NCI-H2171 (cell line): ENCODE results near the gene PGM3.

Source experiments
- DNase-seq: peaks from one replicate; lab custom pipeline; 2025; lab: John Stamatoyannopoulos, UW

Gene PGM3

DNA sequence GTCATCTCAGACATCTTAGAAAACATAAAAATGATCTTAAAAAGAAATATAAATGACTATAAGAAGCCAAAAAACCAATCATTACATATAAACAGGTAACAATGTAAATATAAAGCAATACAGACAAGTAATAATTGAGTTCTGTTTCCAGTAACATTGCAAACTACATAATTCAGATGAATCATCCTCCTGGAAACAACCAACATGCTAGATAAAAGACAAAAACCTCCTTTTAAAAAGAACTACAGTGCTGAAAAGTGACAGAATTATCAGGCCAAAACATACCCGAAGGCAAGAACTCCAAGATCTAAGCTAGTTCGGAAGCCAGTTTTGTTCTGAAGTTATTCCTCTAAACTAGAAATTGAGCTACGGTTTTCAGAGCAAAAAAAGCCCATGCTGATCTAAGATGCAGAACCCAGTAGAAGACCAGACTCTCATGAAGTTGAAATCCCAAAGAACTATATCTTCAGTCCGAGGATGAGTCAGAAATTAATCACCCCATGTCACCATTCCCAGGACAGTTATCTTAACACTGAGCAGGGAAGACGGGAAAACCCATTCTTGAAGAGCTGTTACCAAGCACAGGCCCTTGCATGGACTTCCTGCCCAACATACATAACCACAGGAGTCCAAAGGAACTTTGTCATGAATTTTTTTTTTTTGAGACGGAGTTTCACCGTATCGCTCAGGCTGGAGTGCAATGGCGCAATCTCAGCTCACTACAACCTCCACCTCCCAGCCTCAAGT lies 9.8 kb downstream of the PGM3 start:
- no peak for DNase-seq

DNA sequence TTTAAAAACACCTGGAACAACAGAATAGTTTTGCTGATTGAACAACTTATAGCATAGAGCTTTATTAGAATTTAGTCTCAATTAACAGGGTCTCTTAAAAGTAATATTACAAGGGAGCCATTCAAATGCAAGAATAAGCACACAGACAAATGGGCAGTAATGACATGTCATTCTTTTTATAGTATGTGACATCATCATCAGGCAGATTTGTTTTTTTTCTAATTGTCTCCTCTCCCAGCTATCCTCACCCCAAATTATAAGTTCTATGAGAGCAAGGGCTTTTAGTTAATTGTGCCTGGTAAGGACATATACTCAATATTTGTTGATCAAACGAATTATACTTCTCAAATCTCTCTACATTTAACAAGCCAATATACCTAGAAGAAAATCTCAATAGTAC lies 11.0 kb downstream of the PGM3 start:
- no peak for DNase-seq

DNA sequence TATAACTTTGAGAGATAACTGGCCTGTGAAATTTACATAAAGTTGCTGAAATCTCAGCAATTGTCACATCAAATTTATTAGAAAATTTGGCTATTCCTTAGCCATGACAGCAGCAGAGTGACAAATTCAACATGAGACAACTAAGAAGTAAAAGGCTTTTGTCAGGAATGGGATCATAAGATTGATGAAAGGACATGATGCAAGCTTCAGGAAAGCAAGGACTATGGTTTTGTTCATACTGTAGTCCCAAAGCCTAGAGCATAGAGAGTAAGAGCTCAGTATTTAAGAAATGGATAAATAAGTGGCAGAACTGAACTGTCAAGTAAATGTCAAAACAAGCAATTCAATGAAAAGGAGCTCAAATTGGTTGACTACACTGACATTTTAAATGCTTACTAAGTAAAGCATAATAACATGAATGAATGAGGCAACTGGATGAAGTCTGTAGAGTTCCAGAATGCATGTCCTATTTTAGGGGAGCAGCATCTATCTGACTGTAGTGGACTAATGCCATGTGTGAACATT lies 12.6 kb downstream of the PGM3 start:
- DNase-seq, result no peak

DNA sequence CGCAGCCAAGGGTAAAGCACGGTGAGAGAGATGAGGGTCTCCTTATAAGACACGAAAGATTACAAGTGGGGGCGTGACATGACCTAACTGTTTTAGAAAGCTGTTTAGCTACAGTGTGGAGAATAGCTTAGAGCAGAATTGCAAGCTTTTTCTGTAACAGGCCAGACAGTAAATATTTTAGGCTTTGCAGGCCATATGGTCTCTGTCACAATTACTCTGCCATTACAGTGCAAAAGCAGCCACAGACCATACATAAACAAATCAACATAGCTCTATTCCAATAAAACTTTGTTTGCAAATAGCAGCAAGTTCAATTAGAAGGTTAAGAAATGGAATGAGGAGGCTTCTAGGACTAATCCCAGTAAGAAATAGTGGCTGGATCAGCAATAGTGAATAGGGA lies 16.8 kb downstream of the PGM3 start:
- DNase-seq, result no peak

DNA sequence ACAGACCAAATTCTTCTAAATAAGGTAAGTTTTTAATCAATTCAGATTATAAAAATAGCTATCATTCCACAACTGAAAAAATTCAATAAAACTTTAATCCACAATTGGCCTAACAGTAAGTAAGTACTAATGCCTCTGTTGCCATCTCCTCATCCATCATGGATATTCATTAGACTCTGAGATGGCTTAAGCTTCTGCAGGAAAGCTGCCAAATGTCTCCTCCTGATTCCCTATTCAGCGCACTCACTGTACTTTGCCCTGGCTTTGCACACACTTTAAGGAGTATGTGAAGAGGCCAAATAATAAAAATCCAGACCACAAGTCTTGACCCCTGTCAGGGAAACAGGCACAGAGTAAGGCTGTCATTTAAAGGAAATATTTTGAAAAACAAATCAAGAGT lies 23.6 kb downstream of the PGM3 start:
- DNase-seq, result no peak

DNA sequence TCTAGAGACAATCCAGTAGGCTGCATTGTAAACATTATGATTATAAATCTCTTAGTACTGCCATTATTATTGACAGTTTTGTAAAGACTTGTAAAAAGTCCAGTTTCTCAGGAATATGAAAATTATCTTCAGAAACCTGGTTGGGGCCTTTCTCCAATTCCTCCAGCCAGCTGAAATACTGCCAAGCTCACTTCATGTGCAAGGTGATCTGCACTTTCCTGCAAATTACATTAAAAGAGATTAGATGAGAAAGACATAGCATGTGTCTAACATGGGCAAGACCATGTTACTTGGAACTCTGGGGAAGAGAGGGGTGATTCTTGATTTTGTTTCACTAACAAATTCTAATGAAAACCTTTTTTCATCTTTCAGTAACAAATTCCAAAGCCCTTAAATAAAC lies 24.0 kb downstream of the PGM3 start:
- no peak for DNase-seq

DNA sequence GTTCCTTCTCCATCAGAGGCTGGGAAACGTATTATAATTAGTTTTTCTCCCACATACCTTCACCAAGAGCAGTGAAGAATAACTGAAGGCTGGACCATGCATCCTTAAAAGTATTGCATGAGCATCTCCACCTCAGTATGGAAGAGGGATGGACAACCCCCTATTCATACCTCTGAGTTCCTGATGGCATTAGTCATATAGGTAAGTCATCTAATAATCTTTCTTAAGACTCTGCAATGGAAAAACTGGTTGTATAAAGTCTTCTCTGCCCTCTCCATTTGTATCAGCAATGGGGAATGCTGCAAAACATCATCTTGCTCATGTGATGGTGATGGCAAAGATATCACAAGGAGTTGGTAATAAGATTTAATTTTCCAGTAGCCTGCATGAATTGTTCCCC lies 24.5 kb downstream of the PGM3 start:
- no peak for DNase-seq

DNA sequence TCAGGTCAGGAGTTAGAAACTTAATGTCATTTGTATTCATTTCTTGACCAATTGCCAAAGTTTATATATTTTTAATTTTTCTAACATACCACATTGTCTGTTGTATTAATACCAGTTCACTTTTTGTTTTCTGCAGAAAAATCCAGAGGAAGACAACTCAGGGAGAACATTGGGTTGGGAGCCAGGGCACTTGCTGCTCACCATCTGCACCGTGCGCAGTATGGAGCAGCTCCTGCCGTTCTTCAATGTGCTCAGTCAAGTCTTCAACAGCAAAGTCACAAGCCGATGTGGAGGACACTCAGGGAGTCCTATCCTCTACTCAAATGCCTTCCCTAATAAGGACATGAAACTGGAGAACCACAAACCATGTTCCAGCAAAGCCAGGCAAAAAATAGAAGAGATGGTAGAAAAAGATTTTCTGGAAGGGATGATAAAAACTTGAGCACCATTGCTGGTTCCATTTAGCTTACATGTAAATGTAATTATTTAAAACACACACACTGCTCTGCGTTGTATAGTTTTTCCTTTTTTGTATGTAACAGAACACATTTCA lies 25.3 kb downstream of the PGM3 start:
- no peak for DNase-seq

DNA sequence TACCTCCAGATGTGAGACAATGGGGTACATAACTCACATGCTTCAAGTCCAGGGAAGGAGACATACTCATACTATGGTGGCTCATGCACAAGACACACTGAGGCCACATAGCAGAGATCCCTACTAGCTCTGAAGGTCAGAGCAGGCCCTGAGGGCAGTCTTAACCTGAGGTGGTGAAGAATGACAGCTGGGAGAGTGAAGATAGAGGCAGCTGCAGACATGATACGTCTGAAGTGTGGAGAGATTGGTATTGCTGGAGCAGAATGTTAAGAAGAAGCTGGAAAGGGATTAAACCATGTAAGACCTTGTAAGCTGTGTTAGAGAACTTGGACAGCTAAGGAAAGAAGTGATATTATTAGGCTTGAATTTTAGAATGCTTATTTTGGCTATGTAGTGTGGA lies 32.9 kb downstream of the PGM3 start:
- DNase-seq, result no peak

DNA sequence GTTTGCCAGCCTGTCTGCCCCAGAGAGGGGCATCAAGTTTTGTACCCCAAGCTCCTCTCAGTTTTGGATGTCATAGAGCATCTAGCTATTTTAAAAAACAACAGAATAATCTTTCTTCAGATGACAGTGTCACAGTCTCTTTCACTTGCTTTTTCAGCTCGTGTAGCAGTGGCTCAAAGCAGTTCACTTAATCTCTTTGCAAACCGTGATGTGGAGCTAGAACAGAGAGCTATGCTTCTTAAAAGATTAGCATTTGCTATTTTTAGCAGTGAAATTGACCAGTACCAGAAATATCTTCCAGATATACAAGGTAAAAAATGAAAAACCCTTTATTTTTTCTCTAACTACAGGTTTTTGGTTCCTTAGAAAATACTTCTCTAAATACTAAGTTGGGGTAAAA lies 37.3 kb downstream of the PGM3 start:
- DNase-seq, result no peak

DNA sequence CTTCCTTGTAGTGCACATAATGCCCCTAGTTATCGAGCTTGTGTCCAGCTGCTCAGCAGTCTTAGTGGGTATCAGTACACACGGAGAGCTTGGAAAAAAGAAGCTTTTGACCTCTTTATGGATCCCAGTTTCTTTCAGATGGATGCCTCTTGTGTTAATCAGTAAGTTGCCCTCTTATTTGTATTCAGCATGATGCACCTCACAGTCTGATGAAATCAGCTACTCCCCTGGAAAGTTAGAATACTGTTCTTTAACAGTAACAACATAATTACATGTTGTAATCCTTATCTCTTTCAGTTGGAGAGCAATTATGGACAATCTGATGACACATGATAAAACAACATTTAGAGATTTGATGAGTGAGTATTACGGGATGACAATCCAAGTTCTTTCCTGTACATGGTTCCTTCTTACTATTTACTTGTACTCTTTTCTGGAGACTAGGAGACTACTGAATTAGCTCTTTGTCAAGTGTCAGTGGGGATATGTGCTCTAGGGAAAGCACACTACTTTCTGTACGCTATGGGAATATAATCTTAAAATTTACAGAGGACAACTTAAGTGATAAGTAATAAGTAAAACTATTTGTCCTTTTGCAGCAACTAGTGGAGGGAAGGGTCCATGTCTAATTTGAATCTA lies 39.1 kb downstream of the PGM3 start:
- DNase-seq, result no peak

DNA sequence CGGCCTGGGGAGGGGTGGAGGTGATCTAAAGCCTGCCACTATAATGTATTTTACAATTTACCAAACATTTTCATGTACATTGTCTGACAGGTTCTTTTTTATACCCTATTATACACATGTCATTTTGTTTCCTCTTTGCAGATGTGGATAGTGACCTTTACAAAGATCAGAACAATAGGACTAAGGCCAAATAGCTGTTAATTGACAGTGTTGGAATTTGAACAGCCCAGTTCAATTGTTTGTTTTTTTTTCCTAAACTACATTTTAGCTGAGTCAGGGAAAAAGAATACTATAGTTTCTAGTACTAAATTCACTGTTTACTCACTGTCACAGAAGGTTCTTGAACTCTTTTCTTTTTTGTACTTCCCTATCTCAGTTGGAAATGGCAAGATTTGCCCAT lies 40.2 kb downstream of the PGM3 start:
- no peak for DNase-seq

DNA sequence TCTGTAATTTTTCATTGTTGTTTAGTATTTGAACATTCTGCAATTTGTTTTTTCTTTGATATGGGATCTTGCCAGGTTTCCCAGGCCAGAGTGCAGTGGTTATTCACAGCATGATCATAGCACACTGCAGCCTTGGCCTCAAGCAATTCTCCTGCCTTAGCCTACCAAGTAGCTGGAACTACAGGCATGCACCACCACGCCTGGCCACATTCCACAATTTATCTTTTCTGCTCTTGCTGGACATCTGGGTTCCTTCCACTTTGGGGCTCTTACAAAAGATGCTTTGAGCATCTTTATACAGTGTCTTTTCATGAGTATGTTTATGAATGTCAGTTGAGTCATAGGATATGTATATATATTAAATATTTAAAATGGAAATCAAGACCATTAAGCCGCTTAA lies 42.0 kb downstream of the PGM3 start:
- no peak for DNase-seq

DNA sequence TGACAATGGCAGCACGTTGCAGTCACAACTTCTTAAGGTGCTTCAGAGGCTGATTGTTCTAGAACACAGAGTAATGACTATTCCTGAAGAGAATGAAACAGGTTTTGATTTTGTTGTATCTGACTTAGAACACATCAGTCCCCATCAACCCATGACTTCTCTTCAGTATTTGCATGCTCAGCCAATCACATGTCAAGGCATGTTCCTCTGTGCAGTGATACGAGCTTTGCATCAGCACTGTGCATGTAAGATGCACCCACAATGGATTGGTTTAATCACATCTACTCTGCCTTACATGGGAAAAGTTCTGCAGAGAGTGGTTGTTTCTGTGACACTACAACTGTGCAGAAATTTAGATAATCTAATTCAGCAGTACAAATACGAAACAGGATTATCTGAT lies 54.3 kb downstream of the PGM3 start:
- DNase-seq, result no peak

DNA sequence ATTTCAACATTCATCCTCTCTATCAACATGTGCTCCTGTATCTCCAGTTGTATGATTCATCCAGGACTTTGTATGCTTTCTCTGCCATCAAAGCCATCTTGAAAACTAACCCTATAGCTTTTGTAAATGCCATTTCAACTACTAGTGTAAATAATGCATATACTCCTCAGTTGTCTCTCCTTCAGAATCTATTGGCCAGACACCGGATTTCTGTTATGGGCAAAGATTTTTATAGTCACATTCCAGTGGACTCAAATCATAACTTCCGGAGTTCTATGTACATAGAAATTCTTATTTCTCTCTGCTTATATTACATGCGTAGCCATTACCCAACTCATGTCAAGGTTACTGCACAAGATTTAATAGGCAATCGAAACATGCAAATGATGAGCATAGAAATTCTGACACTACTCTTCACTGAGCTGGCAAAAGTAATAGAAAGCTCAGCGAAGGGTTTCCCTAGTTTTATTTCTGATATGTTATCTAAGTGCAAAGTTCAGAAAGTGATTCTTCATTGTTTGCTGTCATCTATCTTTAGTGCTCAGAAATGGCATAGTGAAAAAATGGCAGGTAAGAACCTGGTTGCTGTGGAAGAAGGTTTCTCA lies 54.8 kb downstream of the PGM3 start:
- no peak for DNase-seq

DNA sequence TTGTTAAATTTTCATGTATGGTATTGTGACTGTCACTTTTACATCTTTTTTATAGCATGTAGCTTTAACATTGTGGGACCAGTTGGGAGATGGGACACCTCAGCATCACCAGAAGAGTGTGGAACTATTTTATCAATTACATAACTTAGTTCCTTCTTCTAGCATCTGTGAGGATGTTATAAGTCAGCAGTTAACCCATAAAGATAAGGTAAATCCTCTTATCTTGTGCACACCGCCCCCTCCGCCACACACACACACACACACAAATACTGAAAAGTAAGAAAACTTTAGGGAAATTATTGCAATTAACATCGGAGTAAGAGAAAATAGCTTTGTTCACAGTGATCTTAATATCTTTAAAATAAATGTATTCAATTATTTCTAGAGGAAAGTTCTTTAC lies 60.9 kb downstream of the PGM3 start:
- DNase-seq, result no peak

DNA sequence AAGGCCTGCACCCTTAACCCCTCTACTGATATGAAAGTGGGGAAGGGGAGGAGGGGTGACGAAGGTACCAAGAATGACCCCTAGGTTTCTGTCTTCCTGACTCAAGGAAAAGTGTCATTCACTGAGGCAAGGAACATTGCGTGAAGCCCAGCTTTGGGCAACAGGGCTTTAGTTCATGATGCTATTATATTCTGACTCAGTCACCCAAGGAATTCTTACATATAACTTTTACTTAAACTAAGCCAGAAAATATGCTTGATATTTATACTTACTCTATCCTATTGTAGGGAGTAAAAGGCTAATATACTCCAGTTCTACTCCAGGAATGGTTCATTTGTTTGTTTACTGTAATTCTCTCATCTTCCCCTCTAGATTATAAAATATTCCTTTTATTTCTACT lies 65.1 kb downstream of the PGM3 start:
- DNase-seq, result no peak

DNA sequence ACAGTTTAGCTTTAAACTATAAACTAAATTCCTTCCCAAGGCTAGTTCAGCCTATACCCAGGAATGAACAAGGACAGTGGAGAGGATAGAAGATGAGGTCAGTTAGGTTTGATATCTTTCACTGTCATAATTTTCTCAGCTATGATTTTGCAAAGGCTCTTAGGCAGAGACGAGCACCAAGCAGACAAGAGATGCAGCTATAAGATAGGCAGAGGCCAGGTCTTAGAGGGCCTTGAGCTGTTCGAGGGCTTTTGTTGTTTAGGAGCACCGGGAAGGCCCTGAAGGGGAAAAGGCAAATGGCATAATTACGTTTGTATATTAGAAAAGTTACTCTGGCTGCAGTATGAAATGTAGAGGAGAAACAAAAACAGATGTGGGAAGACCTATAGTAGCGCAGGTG lies 65.8 kb downstream of the PGM3 start:
- DNase-seq, result no peak

DNA sequence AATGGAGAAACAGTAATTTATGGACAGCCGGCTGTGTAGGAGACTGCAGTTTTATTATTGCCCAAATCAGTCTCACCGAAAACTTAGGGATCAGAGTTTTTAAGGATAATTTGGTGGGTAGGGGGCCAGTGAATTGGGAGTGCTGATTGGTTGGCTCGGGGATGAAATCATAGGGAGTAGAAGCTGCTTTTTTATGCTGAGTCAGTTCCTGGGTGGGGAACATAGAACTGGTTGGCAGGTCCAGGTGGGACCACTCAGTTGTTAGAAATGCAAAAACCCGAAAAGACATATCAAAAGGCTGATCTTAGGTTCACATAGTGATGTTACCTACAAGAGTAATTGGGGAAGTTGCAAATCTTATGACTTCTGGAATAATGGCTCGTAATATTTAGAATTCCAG lies 66.3 kb downstream of the PGM3 start:
- DNase-seq, result no peak

DNA sequence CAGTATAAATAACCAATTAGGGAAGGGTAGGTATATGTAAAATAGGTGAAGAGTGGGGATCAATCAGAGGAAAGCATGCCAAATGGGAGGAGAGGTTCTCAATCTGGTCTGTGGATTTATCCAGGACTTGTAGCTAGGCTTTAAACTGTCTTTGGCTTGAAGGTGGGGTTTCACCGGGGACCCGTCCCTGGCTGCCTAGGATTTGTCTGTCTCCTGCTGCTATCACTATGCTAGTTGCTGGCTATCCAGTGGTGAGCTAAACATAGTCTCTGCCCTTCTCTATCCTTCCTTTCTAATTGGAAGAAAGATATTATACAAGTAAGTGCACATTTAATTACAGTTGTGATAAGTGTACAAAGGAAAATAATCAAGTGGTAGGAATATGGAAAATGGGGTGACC lies 66.8 kb downstream of the PGM3 start:
- DNase-seq, result no peak

DNA sequence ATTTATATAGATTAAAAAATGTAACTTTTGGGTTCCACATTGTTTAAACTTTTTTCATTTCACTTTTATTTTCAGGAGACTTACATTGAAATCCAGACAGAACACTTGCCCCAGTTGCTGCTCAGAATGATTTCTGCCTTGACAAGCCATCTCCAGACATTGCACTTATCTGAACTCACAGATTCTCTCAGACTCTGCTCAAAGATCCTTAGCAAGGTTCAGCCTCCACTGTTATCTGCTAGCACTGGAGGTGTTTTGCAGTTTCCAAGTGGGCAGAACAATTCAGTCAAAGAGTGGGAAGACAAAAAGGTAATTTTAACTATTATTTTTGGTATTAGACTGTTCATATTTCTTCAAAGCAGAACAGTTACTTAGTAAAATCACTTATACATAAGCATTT lies 67.6 kb downstream of the PGM3 start:
- DNase-seq, result no peak

DNA sequence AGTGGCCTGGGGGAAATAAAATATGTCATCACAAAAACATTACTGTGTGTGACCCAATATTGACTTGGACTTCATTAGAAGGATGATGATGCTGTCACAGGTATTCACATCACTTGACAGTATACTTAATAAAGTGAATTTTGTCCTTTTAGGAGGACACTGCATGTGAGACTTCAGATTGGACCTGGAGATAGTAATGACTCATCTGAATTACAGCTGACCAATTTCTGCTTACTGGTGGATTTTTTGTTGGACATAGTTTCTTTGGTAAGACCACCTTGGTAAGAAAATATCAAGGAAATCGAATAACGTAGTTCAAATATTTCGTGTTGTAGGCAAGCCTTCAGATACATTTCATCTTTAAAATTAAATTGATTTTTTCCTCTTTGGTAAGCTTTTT lies 68.5 kb downstream of the PGM3 start:
- no peak for DNase-seq

DNA sequence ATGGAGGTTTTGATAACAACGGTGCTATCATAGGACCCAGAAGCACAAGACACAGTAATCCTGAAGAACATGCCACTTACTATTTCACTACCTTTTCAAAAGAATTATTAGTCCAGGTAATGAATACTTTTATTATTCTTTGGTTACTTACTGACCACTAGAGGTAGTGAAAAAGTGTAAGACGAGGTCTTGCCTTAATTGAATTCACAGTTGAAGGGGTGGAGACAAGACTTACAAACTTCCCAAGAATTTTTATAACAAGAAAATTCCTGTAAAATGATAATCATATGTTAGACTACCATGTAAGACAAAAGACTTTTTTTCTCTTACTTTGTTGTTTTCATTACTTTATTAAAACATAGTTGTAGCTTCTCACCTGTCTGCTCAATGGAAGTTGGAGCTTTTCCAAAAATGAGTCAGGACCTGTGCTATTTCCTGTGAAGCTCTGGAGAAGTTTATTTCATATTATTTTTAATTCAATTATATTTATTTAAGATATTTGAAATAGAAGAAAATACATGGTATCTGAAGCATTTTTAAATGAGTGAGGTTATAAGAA lies 73.2 kb downstream of the PGM3 start:
- DNase-seq, result no peak
